Stimulated activated CD8-positive, alpha-beta memory T cell treated with anti-CD3 and anti-CD28 coated beads, Interleukin-4, amount 100 ng/mL, for 48 hours (primary cell): ENCODE measurements around the gene CA10.

Experiments
- DNase-seq: peaks from one replicate; pipeline ENCODE4 v3.0.0-alpha.2; 2020

CA10 gene

DNA sequence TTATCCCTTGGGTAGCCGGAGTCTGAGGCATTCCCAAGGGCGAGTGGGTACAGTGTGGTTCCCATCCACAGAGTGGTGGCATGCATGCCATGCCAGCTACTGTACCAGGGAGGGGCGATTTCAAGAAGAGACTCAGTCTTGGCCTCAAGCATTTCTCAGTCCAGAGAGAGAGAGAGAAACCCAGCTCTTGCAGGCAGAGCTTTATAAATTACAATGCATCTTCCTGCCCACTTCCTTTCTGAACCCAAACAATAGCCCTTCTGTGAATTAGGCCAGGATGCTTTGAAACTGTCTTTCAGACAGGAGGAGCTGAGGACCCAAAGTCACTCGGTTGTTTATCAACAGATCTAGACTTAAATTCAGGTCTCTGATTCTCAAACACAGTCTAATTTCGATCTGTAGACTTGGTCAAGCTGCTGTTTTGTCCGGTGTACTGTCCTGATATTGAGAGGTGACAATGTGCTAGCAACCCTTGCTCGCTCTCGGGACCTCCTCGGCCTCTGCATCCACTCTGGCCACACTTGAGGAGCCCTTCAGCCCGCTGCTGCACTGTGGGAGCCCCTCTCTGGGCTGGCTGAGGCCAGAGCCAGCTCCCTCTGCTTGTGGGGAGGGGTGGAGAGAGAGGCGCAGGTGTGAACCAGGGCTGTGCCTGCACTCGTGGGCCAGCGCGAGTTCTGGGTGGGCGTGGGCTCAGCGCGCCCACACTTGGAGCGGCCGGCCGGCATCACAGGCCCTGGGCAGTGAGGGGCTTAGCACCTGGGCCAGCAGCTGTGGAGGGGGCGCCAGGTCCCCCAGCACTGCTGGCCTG, 490.2 kb downstream of the CA10 start:
- no peak for DNase-seq

DNA sequence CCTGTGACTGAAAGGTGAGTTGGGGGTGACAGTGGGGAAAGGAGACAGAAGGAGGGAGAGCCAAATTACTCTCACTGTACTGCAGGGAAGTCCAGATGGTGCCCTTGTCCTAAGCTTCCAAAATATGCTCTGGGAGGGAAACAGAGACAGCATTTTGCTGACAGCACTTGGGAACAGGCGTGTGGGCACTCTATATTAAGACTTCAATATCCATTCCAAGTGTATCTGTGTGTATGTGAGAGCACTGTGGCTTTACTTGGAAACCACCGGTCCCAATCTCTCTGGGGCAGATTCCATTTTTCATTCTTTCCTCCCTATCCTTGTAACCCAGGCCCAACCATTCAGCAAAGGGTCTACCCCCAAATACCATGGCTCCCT, 490.8 kb downstream of the CA10 start:
- no peak for DNase-seq

DNA sequence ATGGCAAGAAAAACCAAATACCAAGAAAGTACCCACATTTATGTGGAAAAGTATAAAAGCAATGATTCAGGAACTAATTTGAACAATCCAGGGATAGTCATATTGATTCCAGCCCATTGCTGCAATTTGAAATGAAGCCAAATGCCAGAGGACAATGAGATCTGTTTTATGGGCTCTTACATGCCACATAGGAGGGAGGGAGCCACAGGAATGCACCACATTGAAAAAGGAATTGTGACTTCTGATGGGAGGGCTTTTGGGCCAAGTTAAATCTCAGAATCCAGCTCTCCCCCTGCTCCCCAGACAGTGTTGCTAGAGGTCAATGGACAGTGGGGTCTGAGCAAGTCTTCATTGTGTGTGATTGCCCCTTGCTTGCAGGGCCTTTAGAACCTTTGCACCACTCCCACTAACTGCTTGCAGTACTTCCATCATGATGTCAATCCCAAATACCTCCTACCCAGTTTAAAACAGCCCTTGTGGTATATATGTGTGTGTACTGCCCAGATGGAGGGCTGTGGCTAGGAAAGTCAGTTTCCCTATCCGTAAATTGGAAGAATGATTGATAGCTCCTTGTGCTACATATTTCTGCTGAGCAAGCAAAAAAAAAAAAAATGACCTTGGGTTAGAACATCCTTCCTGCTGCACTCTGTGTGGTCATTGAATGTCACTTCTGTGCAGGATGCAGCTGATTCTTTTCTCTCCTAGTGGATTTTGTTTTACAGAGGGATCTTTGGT, 491.4 kb downstream of the CA10 start:
- DNase-seq: no peak

DNA sequence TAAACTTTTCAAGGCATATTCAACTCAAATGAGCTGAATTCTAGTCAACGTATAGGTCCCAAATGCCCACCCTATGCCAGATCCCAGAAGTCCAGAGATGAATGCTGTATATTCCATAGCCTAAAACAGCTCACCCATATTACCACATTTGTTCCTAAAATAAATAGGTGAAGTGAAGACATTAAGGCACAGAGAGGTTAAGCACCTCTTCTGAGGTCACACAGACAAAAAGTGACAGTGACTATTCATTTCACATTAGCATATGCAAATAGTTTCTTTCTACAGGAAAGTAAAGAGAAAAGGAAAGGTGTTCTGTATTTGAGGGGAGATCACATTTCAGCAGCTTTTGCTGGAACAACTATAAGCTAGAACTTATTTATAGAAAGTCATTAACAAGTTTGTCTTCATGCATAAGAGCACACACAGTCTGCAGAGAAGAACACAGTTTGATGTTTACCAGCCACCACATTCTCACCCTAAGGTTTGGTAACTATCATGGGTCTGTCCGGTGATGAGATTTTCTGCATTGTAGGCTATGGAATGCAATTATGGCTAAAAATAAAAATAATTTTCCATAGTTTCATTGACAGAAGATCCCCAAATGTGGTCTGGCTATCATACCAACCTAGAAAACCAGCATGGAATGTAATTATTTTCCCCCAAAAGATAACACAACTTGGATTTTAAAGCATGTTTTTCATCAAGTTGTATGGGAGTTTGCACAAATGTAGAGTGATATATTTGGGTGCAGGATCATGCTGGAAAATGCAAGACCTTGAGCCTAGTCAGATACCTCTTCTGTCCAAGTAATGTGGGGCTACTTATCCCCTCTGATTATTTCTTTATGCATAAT, 496.1 kb downstream of the CA10 start:
- no peak for DNase-seq

DNA sequence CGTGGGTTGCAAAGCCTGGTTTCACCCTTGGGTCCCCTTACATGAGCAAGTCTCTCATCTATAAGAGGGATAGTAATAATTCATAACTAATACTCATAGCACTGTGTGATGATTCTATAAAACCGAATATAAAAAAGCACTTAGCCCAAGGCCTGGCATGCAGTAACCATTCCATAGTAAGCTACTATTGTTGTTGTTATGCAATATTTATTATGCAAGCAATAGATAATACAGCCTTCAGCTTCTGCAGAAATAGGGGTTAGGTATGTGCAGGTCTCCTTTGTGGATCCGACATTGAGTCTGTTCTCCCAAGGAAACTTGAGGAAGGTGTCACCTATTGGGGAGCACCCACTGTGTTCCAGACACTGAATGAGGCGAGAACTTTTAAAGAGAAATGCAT, 497.1 kb downstream of the CA10 start:
- DNase-seq: no peak

DNA sequence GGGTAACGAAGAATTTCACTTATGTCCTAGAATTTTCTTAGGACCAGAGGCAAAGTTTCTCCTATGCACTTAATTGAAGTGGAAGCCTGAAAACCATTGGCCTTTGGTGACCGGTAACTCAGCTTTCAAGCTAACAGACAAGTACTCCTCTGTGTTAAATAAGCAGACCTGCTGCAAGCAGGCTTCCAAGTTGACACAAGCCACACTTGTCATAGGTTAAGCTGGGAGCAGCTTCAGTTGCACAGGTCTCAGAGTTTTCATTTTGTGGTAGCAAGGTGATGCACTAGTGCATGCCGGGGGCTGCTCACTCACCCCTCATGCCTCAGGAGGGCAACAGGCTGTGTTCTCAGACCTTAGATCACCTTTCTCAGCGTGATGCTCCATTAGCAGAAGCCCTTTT, 498.2 kb downstream of the CA10 start:
- no peak for DNase-seq

DNA sequence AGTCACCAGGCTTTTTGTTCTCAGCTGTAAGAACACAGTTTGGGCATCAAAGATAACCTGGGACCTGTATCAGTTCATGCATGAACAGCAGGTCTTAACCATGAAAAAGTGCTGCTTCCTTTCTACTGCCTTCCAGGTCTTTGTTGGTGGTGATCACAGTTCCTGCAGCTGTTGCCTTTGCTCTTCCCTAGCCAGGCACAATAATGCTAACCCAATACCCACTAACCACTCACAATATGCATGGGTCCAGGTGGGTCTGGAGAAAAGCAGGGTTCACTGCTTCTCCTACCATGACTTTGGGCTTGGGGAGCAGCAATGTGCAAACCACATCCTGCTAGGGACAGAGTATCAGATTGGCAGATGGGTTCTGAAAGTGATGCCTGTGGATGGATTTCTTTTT, 501.3 kb downstream of the CA10 start:
- DNase-seq: no peak

DNA sequence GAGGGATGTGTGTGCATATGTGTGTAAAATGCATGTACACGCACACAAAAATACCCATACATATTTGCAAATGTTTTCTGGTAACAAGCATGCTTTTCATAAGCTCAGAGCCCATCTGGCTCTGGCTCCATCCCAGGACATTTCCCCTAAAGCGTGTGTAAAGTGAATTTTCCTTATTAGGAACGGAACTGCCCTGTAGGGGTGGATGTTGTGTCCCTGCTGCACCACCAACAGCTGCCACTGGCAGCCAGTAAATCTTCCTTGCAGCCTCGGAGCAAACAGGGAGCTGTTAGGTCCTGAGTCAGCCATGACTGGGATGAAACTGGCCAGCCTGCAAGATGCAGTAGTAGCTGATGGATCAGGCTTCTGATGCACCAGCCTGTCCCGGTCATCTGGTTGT, 504.6 kb downstream of the CA10 start:
- DNase-seq: no peak

DNA sequence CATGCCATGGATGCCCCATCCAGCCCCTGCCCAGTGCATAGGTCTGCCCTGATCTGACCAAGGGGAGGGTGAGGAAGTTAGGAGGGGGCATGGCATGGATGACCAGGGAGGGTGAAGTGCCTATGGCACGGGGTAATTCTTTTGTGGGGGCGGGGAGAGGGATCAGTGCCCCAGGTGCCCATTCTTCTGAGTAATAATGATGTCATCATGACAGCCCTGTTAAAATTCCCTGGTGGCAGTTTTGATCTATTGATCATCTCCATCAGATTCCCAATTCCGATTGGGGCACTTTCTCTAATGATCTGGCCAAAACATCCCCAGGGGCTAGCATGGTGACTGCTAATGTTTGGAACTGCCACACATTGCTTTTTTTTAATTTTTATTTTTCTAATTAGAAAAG, 506.0 kb downstream of the CA10 start:
- no peak for DNase-seq

DNA sequence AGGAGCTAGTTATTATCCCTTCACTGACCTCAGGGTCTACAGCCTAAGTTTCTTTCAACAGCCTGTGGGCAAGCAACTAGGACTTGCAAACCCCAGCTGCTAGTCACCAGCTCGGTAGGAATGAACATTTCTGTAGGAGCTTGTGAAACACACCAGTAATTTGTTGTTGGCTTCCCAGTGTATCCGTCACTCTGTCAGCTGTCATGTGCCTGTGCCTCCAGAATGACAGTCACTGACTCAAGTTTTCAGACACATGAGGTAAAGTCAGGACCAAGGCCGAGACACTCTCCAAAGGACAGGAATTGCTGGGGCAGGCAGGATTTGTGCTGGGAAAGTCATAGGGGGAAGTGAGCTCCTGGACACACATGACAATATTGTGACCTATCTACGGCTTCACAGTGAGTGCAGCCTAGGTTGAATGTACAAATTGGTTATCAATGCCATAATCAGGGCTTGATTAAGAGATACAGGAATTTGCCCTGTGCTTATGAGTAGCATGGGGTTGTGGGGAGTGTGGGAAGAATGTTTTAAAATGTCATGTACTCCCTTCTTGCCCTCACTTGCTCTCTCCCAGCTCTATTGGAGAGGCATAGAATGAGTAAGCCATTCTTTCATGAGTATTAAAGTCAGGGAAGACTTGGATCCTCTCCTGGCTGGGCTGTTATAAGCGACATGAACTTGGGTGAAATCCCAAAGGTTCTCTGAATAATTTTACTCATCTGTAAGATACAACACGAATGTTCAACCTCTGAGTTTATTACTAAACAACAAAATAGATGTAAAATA, 506.8 kb downstream of the CA10 start:
- DNase-seq: no peak

DNA sequence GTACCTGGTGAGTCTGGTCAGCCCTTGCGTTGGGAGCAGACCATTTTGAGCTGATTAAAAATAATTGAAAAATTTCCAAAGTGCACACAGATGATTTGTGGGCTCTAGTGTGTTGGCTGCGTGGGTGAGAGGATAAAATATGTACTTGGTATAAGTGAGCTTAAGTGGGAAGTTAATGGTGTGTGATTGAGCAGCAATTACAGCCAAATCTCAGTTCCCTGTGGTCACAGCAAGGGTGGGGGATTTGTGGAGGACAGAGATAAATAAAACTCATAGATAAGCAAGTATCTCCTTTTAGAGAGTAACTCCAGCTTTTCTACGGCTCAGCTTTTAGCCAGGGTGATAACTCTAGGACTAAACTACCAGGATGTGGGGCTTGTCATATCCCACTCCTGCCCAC, 507.7 kb downstream of the CA10 start:
- DNase-seq: no peak

DNA sequence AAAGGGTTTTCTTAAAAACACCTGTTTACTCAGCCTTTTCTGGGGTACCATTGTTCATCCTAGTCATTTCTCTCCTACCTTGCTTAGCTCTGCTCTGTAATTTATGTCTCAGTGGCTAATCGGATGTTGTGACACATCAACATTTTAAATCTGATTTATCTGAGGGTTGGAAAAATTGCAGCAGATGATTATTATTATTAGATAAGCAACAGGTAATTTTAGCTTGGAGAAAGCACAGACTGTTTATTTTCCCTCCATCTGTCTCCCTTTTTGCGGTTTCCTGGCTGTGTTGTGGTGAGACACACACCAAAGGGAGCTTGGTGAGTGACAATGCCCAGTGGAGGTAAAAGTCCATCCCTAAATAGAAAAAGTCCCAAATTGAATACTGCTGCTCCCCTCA, 508.3 kb downstream of the CA10 start:
- no peak for DNase-seq

DNA sequence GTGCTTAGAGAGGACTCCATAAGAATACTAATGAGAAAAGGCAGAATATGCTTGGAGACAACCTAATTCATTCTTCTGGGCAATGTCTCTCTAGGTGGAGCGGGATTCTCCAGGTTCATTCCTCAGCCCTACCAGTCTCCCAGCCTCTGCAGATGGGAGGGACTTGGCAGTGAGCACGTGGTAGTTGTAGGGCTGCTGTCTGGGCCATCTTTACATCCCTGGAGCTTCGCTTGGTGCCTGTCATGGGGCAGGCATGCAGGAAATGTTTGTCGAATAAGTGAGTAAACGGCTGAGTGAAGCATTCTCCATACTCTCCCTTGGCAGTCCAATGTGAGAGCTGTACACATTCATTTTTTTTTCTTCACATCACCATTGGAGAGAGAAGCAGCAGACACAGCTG, 510.7 kb downstream of the CA10 start:
- DNase-seq: no peak

DNA sequence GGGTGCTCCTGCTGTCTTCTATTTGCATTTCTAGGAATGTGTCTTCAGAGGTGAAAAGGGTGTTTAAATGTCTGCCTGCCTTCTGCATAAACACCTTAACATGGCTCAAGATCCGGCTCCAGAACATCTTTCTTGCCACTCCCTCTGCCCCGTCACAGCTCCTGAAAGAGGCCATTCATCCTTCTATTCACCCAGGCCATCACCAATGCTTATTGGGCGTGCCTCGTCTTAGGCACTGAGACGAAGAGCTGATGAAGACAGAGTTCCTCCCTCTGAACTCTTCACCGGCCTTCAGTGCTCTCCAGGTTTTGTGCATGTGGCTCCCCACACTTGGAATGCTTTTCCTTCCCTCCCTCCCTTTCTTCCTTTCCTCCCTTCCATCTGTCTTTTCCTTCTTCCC, 511.4 kb downstream of the CA10 start:
- no peak for DNase-seq

DNA sequence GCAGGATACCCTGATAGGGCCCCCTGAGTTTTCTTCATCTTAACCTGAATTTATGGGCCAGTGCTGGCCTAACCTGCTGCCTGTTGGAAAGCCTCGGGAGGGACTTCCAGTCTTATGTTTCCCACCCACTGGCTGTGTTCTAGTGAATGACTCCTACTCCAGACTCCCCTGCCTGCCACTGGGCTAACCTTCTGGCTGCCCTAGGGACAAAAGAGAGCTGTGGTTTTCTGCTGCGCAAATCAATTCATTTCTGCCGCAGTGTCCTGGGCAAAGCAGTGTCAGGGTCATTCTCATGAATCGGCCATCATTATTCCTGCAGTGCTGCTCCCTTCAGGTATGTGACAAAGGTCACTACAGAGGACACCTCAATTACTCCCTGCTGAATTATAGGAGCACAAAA, 512.0 kb downstream of the CA10 start:
- no peak for DNase-seq

DNA sequence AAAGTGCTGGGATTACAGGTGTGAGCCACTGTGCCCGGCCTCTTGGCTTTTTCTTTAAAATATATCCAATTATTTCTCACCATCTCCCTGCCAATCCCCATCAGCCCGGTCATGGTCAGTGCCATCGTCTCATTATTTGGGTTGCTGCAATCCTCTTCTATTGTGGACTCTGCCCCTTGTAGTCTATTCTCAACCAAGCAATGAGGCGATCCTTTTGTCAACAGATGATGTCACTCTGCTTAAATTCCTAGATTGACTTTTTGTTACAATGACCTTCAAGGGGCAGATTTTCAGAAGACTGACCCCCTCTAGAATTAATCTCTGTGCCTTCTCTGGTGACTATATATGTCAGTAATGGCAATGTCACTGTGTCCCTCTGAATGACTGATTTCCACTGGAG, 513.5 kb downstream of the CA10 start:
- no peak for DNase-seq

DNA sequence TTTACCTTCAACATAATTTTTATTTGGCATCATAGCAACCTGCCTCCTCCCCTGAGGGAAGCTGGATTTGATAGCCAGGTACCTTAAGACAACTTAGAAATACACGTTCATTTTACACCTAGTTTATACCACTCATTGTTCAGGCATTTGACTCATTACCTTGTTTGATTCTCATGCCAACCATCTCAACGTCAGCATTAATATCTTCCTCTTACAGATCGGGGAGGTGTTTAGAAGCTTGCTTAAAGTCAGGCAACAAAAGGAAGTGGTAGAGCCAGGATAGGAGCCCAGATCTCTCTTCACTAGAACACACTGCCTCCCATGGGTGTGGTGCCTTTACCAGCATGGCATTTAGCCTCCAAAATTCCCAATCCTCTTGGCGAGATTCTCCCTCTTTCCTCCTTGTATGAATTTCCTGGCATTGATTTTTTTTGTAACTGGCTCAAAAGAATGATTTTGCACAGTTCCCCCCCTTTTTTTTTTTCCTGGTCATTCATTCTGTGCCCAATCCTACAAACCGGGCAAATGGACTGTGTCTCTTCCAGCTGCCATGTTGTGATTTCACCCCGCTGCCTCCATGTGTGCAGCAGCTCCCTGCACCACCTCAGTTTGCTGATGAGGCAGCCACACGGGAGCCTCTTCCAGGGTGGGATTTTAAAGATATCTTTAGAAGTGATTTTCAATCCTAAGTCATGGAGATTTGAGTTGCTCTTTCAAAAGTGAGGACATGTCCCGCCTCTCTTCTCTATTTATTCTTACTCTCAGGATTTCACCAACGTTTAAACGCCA, 514.6 kb downstream of the CA10 start:
- DNase-seq: no peak

DNA sequence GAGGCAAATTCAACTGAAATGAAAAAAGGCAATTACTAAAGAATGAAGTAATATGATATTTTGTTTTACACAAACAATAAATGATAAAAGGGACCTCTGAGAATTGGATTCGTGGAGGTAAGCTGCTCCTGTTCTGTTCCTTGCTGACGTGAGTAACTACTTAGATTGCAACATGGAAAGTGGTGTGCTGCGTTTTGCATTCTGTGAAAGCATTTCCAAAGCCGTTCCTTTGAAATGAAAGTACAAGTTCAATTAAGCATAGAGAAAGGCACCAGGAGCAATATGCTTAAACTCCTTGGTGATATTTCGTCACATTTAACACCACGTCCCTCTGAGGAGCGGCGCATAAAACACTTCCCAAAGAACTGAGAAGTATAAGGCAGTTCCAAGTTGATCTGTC, 516.5 kb downstream of the CA10 start:
- no peak for DNase-seq

DNA sequence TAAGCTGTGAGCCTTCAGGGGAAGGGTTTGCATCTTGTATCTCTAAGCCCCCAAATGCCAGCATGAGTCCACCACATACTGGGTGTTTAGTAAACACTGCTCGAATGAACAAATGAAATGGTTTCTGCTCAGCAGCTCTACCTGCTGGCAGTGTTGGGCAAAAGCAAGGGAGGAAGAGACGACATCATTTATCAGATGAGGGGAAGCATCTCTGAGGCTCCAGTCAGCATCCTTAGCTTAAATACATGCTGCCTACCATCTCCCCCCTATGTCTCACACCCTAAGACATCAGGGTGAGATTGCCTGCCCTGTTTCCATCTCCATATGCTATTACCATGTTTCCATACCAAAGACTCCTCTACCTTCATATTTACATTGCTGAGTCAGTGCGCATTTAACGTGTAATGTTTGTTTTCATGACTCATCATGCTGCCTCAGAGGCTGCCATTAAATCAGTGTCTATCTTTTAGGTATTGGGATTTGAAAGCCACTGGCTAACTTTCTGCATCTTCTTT, 518.3 kb downstream of the CA10 start:
- peak; percentile 29 for DNase-seq

DNA sequence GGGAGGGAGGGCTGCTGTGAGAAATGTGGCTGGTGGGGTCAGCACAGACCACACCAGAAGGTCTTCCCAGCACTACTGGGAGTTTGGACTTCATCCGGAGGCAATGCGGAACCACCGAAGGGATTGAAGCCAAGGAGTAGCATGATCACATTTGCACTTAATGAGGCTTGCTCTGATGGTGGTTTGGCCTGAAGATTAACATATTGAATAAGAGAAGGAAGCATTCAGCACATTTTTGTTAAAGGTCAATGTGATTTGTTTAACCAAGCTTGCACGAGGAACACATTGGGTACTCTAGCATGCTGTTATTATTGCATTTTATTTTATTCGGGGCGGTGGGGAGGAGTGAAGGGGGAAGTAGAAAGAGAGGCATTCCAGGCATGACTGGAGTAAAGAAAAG, 519.5 kb downstream of the CA10 start:
- DNase-seq: no peak

DNA sequence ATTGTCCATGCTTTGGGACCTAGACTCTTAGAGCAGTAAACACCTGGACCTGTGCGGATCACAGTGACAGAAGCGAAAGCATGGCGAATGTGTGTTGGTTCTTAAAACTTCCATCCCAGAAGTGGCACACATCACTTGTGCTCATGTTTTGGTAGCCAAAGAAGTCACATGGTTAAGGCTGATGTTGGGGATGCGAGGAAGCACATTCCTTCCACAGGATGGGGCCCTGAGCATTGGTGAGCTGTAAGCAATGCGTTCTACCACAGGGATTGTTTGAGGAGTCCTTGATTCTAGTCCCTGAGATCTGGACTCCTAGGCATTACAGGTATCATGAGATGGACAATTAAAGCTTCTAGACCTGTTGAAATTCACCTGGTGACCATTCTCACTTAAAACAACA, 522.2 kb downstream of the CA10 start:
- DNase-seq: no peak

DNA sequence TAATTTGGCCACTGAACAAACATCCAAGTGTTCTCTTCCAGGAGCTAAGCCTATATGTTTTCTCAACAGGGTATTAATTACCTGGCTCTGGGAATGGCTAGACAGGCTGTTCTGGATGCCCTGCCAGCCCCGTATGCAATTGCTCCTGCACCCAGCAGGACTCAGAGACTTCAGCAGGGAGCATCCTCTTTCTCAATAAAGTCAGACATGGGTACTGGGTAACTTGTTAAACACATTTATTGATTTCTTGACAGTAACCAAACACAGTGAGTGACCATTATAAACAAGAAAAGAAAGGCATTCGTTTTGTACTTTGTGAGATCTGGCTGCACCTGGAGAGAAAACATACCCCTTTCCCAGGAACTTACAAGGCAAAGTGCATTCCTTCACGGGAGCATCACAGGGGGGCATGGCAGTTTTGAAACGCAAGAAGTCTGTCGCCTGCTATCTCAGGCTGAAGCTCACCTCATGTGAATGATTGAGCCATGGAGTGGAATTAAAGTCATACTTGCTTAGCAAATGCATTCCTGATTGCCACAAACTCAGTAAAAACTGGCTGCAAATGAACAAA, 528.3 kb downstream of the CA10 start:
- no peak for DNase-seq
